ENCODE data around the gene GRWD1.

GRWD1 gene

DNA sequence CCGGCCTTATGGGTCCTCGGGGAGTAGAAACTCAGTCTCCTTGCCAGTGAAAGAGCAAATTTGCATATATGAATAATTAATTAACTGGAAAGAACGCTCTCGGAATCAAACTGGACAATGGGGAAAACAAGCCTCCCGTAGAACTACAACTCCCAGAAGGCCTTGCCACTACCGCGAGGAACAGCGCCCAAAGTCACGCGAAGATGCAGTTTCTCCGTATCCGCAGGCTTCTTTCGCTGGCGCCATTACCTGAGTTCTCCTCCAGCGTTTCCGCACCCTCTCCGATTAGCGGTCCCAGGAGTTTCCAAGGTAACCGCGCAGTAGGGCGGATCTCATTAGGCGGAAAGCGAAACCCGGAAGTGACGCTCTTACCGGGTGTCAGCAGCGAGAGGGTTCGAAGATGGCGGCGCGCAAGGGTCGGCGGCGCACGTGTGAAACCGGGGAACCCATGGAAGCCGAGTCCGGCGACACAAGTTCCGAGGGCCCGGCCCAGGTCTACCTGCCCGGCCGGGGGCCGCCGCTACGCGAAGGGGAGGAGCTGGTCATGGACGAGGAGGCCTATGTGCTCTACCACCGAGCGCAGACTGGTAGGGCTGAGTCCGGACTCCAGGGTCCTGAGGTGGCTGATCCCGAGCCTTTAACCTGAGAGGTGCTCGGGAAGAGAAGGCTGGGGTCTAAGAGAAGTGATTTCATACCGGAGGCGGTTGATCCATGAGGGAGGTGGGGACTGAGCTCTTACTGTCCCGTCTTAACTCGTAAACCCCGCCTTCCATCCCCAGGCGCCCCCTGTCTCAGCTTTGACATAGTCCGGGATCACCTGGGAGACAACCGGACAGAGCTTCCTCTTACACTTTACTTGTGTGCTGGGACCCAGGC is at the start of gene GRWD1:
GRWD1 (plus strand) TSS at position 378 of the 876 bp plus-strand sequence; CDS start at position 401, 23 bp downstream.
- peak; percentile 97 for DNase-seq

DNA sequence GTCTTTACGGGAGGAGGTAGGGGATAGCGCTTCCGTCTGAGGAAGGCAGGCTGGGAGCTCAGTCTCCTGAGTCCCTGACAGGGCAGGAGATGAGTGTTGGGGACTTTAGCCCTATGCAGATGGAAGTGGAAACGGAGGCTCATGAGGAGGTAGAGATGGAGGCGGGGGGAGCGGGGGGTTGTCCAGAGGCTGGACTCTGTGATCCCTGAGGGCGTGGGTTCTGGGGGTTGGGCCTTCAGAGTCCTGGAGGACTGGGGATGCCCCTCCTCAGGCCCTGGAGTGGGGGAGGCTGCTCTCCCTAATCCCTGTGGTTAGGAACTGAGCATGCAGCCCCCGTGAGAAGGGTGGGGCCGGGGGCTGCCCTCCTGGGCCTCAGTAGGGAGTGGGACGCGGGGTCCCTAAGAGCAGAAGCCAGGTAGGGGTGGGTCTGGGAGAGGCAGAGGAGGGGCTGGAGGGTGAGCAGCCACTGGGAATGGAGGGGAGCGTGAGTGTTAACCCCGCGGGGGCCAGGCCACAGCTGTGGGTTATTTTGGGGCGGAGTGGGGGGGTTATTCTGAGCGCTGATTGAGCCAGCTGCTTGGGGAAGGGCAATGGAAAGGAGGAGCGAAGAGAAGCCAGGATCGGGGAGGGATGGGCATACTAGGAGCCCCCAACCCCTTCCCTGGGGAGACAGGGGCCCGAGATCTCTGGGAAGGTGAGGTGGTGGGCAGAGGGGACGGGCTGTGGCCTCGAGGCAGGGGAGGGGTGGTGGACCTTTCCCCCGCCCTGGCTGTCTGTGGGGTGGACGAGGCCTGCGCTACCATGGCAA is 49.6 kb upstream of the GRWD1 start:
- no peak for DNase-seq

DNA sequence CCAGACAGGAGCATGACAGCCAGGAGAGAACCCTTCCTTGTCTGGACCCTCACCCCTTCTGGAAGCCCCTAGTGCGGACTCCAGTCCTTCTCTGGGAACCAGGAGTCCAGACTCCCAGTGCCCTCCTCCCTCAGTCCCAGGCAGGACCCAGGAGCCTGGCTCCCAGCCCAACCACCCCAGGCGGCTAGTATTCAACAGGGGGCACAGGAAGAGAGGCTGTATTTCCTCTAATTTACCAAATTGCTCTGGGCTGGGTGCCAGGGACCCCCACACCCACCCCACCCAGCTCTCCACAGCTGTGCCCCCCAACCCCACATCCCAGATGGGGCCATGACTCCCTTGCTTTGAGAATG is 49.0 kb upstream of the GRWD1 start:
- DNase-seq, result no peak

DNA sequence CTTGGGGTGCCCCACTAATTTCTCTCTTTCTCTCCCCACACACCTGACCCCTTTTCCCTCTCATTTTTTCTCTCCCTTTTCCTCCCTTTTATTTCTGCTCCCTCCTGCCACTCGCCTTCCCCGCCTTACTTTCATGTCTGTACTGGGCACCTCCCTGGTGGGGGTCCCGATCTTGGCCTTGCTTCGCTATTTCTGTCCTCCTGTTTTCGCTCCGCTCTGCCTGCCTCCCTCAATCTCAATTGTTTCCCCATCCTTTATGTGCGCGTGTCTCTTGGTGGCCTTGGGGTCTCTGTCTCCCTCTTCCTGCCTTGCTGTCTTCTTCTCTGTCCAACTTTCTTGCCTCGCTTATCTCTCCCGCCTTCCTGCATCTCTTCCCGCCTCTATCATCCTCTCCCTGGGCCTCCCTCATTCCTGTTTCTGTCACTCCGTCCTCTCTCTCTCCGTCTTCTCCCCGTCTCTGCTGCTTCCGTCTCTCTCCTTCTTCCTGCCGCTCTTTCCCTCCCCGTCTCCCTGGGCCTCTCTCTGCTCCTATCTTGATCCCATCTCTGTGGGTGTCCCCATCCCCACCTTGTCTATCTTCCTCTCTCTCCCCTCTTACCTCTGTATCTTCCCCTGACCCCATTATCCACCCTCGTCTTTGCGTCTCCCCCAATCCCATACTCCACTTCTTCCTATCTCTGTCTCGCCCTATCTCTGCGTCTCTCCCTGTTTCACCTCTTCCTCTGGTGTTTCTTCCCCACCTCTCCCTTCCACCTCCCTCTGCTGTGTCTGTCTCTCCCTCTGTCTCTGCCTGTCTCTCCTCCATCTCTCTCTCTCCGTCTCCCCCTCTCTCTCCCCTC is 48.3 kb upstream of the GRWD1 start:
- DNase-seq, result no peak

DNA sequence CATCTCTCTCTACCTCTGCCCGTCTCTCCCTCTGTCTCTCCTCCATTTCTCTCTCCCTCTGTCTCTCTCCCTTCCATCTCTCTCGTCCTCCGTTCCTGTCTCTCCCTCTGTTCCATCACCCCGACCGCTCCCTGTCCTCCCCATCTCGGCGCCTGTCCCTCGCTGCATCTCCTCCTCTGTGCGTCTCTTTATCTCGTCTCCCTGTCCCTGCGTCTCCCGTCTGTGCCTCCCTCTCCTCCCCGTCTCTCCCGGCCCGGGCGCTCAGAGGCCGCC is 47.7 kb upstream of the GRWD1 start:
- no peak for DNase-seq

GRCh38 chr19:48398375-48399235 is 47.2 kb upstream of the GRWD1 start:
- peak; percentile 90 for DNase-seq

GRCh38 chr19:48400018-48400742 is 45.6 kb upstream of the GRWD1 start:
- DNase-seq, result peak; percentile 50

- DNase-seq, result no peak
Measured at GRCh38 chr19:48401287-48401686, 44.5 kb upstream of the GRWD1 start.

DNA sequence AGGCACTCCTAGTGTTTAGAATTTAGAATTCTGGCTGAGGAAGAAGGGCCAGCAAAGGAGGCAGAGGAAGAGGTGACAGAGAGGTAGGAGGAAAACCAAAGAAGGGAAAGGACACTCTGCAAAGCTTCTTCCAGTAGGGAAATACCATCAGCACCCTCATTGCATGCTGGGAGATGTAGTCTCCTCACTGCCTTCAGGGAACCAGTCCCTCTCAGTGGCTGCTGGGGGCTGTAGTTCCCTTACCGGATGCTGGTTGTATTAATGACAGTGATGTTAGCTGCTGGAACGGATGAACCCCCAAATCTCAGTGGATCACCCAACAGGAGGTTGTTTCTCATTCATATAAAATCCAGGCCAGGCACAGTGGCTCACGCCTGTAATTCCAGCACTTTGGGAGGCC is 42.2 kb upstream of the GRWD1 start:
- peak; percentile 76 for DNase-seq

- DNase-seq, result no peak
Measured at GRCh38 chr19:48405010-48405659, 40.6 kb upstream of the GRWD1 start.

DNA sequence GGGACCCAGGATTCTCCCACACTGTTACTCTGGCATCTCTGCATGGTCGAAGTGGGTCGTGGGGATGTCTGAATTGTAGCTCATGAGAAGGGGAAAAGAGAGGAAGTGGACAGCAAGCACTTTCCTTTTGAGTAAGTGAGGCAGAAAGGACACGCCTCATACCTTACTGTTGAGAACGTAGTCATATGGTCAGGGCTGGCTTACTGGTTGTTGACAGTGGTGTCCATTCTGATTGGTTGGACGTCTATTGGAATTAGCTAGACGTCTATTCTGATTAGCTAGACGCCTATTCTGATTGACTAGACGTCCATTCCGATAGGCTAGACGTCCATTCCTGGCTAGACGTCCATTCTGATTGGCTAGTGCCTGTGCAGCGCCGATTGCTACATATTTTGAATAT is 39.9 kb upstream of the GRWD1 start:
- DNase-seq, result no peak

GRCh38 chr19:48413879-48414587 is 31.8 kb upstream of the GRWD1 start:
- no peak for DNase-seq

- DNase-seq, result peak; percentile 83
Measured at GRCh38 chr19:48415395-48415794, 30.4 kb upstream of the GRWD1 start.

GRCh38 chr19:48415806-48416221 is 30.0 kb upstream of the GRWD1 start:
- DNase-seq, result no peak

GRCh38 chr19:48417421-48417820 is 28.4 kb upstream of the GRWD1 start:
- no peak for DNase-seq

DNA sequence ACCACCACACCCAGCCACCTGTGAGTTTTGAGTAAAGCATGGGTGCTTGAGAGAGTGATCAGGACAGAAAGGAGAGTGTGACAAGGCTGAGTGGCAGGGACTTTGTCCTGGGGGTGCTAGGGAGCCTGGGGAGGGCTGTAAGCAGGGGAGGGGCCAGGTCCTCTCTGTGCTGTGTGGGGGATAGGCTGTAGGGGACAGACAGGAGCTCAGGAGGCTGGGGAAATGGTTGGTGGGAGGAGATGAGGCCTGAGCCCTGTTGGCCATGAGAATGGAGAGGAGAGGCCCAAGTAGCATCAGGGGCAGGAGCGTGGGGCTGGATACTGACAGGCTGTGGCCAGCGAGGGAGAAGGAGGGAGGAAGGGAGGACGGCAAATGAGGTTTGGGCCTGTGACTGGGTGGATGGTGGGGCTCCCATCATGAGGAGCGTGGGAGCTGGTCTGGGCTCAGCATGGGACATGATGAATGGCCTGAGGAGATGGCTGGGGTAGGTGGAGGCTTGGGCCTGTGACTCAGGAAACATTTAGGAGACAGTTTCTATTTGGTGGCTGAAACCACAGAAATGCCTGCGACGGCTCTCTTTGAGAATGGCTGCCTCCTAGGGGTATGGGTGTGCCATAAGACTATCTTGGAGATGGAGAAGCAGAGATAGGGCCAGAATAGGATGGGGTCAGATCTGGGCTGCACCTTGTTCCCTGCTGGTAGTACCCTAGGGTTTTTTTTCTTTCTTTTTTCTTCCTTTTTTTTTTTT is 27.3 kb upstream of the GRWD1 start:
- no peak for DNase-seq

GRCh38 chr19:48419158-48419920 is 26.4 kb upstream of the GRWD1 start:
- DNase-seq, result peak; percentile 84

- no peak for DNase-seq
Measured at GRCh38 chr19:48421548-48421947, 24.2 kb upstream of the GRWD1 start.

DNA sequence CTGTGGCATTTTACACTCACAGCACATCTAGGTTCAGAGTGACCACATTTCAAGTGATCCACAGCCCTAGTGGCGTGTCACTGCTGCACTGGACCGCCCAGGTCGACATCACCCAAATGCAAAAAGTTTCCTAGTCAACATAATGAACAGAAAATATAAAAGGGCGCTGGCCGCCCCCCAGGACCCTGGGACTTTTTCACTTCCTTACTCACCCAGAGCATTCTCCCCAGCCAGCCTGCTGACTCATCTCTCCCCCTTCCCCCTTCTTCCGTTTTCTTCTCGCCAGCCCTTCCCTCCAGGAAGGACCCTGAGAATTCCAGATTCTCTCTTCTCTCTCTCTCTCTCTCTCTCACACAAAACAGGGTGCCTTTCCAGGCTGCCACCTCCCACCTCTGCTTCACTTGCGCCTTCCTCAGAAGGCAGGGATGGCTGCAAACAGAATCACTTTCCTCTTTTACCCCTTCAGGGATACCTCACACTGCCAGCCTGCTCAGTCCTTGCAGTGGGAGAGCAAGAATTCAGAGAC is 21.0 kb upstream of the GRWD1 start:
- DNase-seq, result no peak

Data from CD4-positive, alpha-beta T cell treated with Interleukin-21 for 1 hour (primary cell).